Umbilical cord (tissue), 2 donors: Measurements from ENCODE around the gene EXOC3L2. TPM values are rescaled to one million over a fixed set of nuclear protein-coding genes. Genes with fewer than 3 reads are reported as not detected.
"Not testable (repeated sequence)": the region's sequence is repeated elsewhere in the genome, so short reads cannot be mapped to it uniquely, and the experiment has no call there.

Experiments
- DNase-seq: peaks from one replicate; pipeline ENCODE4 v3.0.0-alpha.2; 2015; ENCODE audit warnings: low spot score
- total RNA-seq: library from RNA; depleted of rRNA; stranded (reverse); fragments of >200 nt; gene quantifications from one replicate; pipeline ENCODE4 v1.2.3, GENCODE V29; 2014; ENCODE audit warnings: low replicate concordance; ENCODE audit not compliant: insufficient read depth

EXOC3L2 gene
- total RNA-seq: not detected

DNA sequence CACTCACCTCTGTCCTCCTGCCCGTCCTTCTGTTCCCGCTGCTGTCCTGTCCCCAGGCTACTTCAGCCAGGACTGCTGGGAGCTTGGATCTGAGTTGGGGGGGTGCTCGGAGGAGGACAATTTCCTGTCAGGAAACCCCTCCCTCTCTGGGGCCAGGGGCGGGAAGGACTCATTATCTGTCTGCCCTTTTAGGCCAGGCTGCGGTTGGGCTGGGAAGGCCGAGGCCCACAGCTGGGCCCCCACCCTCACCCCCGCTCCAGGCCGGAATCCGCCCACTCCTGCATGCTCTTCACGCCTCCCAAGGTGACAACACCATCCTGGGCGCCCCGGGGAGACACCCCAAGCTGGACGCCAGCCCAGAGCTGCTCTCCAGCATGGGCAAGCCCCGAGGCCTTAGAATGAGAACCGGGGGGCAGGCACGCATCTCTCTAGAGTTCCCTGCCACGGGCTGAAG lies at the start of gene EXOC3L2:
Gene EXOC3L2, minus strand, starts transcription at position 74 of the 454 bp plus-strand sequence. CDS start 6,362 bp downstream, outside the sequence.
- peak; percentile 30 for DNase-seq

DNA sequence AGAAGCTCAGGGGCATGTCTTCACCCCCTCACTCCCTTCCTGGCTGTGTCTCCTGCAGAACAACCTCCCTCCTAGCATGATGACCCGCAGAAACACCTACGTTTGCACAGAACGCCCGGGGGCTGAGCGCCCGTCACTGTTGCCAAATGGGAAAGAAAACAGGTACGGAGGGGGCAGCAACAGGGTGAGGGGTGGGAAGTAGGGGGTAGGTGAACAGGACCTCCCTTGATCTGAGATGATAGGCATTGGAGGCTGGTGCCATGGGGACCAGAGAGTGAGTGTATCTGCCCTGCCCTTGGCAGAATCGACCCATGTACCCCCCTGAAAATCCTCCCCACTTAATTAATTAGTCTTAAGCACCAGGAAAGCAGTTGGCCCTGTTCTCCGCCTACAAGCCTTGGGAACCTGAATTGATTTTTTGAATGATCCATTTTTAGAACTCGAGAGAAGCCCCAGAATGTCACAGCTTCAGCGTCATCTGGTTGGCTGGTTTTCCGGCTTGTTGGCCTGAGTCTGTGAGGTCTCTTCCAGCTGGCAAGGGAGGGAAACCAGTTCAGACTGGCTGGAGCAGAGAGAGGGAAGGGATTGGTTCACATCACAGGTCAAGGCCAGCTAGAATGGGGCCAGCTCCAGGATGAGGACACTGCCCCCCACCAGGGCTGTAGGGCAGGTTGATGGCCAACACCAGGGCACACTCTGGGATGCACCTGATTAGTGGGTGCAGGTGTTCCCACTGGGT lies 49.3 kb upstream of the EXOC3L2 start:
- DNase-seq: no peak

DNA sequence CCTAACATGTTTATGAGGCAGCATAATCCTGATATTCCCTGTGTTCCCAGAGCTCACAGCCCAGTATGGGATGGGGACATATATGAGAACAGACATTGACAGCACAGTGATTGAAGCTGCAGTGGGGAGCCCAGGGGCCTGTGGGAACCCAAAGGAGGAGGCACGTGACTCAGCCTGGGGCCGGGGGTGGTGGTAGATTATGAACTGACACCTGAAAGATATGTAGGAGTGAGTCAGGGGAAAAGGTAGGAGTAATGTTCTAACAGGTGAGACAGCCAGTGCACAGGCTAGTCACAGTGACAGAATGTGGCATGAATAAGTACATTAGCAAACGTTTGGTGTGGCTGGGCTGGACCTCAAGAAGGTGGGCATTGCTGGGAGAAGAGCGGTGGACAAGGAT lies 48.5 kb upstream of the EXOC3L2 start:
- no peak for DNase-seq

DNA sequence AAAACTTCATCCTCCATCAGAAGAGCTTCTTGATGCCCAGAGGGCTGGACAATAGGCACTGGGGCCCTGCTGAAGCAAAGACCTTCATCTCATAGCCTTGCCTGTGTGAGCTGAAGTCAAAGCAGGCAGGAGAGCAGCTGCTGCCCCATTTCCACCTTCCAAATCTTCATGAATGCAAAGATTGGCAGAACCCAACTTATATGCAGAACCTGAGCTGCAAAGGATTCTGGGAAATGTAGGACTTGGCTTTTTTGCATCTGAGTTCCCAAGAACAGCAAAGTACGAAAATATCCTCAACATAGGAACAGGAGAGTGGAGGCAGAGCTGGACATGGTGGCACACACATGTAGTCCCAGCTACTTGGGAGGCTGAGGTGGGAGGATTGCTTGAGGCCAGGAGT lies 46.6 kb upstream of the EXOC3L2 start:
- DNase-seq: no peak

DNA sequence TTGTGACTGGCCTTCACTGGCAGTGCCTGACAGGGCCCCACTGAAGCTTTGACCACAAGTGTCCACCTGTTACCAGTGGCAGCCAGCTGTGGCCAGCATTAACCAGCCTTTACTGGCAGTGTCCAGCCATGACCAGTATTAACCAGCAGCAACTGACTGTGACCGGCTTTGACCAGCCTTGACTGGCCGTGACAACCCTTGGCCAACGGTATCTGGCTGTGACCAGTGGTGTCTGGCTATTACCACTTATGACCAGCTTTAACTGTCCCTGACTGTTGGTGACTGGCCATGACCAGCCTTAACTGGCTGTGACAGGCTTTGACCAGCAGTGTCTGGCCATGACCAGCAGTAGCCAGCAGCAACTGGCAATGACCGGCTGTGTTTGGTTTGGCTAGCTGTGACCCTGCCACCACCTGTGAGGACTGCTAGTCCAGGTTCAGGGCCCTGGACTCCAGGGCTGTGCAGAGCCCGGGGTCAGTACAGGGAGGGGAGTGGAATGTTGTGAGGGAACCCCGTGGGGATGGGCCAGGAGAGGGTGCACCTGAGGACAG lies 45.2 kb upstream of the EXOC3L2 start:
- no peak for DNase-seq

DNA sequence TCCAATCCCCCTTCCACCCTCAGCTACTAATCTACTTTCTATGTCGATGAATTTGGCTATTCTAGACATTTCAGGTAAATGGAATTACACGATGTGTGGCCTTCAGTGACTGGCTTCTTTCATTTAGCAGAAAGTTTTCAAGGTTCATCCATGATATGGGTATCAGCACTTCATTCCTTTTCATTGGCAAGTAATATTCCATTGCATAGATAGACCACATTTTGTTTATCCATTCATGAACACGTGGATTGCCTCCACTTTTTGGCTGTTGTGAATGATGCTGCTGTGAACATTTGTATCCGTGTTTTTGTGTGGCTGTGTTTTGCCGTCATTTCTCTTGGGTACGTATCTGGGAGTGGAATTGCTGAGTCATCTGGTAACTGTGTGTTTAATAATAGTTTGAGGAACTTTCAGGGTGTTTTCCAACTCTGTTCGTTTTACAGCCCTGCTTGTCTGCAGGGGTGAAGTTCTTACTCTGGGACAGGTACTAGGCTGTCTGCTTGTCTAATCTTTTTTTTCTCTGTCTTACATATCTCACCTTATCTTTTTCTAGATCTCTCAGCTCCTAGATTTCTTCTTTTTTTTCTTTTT lies 38.3 kb upstream of the EXOC3L2 start:
- DNase-seq: no peak

DNA sequence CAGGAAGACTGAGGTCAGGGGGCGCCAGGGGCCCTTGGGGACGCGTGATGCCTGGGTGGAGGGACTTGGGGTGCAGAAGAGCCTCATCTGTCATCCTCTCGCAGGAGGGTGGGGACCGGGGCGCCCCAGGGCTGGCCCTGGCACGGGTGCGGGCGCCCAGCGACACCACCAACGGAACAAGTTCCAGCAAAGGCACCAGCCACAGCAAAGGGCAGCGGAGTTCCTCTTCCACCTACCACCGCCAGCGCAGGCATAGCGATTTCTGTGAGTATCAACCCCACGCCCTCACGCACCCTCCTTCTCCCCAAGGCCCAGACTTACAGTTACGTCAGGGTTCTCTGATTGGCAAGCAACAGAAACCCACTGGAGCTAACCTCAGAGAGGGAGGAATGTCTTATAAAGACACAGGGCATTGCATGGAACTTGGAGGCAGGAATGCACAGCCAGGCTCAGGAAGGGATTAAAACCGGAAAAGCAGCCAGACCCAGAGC lies 35.3 kb upstream of the EXOC3L2 start:
- peak; percentile 34 for DNase-seq

DNA sequence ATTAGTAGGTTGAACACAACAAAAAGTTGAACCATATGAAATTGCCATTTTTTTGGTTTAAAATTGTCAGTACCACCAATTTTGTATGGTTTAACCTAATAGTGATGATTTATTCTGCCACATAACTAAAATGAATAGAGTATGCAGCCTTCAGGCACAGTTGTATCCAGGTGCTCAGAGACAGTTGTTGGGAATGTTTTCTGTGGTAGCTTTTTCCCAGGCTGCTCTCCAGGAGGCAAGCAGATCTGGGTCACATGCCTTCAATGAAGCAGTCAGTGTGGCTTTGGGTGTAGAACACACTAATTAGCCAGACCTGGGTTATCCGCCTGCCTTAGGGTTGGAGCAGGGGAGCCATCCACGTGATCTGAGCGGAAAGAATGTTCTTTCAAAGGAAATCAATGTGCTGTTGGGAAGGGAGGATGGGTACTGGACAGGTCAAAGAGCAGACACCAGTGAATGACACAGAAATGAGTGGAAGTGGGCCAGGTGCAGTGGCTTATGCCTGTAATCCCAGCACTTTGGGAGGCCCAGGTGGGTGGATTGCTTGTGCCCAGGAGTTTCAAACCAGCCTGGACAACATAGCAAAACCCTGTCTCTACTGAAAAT lies 34.5 kb upstream of the EXOC3L2 start:
- DNase-seq: no peak

DNA sequence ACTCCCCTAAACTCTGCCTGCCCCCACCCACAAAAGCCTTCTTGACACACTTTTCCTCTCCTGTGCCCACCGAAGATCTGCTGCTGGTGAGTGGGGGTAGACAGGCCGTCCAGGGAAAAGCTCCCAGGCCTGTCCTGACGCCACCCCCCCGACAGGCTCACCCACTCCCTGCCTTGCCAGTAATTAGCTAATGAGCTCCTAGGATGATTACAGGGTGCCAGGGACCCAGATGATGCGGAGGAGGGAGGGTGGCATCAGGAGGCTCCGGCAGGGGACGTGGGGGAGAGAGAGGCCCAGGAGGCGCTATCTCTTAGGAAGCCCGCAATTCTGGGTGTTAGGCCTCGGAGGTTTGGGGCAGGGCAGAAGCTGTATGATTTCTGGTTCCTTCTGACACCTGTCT lies 32.9 kb upstream of the EXOC3L2 start:
- no peak for DNase-seq

DNA sequence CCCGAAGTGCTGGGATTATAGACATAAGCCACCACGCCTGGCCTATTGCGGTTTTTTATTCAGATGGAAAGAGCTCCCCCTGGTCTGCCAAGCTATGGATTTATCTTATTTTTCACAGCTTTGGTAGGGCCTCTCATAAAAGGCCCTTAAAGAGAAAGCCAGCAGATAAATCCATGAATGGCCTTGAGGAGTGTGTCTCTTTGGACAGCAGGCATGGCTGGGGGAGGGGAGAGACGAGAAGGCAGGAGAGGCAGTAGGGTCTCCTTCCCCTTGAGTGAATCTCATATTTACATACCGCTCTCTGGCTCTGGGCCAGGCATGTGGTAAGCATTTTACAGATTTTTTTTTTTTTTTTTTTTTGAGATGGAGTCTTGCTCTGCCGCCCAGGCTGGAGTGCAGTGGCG lies 31.1 kb upstream of the EXOC3L2 start:
- DNase-seq: peak; percentile 67

DNA sequence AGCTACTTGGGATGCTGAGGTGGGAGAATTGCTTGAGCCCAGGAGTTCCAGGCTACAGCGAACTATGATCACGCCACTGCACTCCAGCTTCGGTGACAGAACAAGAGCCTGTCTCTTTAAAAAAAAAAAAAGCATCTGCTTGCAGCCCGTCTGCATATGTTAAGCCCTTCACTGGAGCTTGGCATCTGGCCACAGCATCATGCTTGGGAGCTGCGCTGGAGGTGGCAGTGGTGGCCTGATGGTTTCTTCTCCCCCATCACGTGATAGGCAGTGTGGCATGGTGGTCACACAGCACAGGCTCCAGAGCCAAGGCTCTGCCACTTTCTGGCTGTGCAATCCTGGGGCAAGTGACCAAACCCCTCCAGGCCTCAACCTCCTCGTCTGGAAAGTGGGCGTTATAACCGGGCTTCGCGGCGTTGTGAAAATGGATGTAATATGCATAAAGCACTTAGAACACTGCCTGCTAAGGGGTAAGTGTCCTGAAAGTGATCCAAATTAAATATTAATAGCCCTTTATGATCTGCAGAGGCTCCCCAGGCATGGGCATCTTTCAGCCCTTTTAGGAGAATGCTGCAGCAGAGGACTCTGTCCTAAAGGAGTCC lies 30.3 kb upstream of the EXOC3L2 start:
- DNase-seq: peak; percentile 41

DNA sequence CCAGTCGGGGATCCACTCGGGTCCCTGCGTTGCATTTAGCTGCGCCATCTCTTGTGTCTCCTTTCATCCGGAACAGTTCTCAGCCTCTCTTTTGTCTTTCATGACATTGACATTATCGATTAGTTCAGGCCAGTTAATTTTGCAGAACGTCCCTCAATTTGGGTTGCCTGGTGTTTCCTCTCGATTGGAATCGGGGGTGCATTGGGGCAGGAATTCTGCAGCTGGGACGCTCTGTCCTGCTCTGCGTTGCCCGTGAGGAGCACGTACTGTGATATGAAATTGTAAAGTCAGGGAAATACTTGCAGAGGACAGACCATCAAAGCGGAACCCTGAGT lies 28.3 kb upstream of the EXOC3L2 start:
- no peak for DNase-seq

DNA sequence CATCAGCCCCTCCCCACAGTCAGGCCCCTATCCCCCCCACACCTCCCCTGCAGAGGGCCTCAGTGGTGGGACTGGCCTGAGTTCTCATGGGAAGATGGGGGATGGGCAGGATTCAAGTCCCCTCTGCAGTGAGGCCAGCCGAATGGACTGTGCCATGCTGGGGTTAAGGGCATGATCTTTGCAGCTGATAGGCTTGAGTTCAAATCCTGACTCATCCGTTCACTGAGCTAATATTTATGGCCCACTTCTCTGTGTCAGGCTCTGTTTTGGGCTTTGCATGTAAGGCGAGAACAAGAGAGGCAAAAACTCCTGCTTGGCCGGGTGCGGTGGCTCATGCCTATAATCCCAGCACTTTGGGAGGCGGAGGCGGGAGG lies 26.5 kb upstream of the EXOC3L2 start:
- no peak for DNase-seq

DNA sequence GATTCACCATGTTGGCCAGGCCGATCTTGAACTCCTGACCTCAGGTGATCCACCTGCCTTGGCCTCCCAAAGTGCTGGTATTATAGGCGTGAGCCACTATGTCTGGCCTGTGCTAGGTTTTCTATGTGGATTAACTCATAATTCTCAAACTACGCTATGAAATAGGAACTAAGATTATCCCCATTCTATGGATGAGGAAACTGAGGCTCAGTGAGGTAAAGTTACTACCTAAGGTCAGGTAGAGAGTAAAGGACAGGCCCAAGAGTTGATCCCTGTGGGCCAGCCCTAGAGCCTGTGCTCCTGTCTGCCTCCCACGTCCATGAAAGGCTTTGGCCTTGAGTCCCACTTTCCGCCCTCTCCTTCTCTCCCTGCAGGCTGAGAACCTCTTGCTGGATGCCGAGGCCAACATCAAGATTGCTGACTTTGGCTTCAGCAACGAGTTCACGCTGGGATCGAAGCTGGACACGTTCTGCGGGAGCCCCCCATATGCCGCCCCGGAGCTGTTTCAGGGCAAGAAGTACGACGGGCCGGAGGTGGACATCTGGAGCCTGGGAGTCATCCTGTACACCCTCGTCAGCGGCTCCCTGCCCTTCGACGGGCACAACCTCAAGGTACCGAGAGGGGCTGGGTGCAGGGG lies 26.0 kb upstream of the EXOC3L2 start:
- DNase-seq: no peak

DNA sequence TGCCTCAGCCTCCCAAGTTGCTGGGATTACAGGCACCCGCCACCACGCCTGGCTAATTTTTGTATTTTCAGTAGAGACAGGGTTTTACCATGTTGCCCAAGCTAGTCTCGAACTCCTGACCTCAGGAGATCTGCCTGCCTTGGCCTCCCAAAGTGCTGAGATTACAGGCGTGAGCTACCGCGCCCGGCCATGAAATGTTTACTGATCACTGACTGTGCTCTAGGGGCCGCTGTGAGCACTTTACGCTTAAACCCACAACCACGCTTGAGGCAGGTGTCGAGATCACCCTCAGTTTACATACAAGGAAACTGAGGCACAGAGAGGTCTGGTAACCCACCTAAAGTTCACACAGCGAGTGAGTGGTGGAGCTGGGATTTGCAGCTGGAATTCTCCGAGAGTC lies 24.7 kb upstream of the EXOC3L2 start:
- DNase-seq: not testable (repeated sequence)

DNA sequence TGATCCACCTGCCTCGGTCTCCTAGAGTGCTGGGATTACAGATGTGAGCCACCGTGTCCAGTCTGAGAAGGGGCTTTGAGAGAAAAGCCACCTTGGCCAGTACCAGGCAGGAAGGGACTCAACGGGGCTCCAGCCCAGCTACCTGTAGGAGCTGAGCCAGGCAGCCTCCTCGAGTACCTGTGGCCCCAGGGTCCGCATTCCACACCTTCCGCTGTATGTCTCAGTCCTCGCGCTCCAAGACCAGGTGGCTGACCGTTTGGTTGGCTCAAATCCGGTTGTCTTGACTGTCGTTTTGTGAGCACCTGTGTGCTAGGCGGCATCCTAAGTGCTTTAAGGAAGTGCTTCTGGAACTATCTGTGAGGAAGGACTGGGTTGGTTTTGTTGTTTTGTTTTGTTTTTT lies 22.1 kb upstream of the EXOC3L2 start:
- DNase-seq: no peak

DNA sequence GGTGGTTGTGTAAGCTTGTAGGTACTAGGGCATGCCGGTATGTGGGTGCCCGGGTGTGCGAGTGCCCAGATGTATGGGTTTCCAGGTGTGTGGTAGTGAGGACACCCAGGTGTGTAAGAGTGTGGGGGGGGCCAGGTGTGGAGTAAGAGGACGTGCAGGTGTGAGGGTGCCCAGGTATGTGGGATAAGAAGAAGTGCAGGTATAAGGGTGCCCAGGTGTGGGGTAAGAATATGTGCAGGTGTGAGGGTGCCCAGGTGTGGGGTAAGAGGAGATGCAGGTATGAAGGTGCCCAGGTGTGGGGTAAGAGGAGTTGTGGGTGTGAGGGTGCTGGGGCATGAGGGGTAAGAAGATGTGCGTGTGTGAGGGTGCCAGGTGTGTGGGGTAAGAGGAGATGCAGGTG lies 20.2 kb upstream of the EXOC3L2 start:
- no peak for DNase-seq

DNA sequence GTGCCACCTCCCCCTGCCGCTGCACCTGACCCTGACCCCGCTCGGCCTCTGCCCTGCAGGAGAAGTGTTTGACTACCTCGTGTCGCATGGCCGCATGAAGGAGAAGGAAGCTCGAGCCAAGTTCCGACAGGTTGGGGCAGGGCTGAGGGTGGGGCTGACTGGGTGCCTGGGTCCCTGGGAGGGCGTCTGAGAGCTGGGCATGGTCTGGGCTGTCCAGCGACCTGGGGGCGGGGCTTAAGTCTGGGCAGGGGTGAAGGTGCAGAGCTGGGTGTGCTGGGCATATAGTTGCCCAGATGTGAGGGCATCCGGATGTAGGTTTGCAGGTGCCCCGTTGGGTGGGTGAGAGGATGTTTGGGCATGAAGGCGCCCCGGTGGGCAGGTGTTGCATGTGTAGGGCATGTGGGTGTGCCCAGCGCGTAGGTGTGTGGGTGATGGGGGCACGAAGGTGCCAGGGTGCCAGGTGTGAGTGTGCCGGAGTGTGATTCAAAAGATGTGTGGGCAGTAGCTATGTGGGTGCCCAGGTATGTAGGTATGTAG lies 19.6 kb upstream of the EXOC3L2 start:
- DNase-seq: no peak

DNA sequence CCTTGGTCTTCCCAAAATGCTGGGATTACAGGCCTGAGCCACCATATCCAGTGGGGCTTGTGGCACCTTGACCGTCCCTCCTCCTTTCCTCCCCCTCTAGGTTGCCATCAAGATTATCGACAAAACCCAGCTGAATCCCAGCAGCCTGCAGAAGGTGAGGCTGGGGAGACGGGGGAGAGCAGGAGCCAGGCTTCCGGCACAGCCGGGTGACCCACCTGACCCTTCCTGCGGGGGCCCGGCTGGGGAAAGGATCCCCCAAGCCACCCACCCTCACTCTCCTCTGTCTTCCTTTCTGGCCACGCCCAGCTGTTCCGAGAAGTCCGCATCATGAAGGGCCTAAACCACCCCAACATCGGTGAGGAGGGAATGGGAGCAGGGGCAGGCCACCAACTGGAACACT lies 17.8 kb upstream of the EXOC3L2 start:
- DNase-seq: no peak

DNA sequence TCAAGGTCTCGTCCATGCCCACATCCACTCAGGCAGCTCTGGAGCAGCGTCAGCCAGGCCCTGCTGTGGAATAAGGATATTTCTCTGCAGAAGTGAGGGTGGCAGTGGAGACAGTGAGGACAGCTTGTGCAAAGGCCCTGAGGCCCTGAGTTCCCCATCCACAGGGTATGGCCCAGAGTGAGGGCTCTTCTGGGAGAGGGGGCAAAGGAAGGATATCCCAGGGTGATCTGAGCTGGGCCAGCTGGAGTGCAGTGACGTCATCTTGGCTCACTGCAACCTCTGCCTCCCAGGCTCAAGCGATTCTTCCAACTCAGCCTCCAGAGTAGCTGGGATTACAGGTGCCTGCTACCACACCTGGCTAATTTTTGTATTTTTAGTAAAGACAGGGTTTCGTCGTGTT lies 17.4 kb upstream of the EXOC3L2 start:
- DNase-seq: no peak

DNA sequence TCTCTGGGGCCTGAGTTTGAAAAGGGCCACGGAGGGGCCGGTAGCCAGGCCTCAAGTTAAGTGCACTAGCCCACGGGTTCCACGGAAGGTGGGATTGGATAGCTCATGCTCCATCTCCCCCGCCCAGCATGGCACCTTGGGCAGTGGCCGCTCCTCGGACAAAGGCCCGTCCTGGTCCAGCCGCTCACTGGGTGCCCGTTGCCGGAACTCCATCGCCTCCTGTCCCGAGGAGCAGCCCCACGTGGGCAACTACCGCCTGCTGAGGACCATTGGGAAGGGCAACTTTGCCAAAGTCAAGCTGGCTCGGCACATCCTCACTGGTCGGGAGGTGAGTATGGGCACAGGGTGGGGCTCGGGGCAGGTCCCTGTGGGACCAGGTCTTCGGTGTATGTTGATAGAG lies 13.7 kb upstream of the EXOC3L2 start:
- no peak for DNase-seq

DNA sequence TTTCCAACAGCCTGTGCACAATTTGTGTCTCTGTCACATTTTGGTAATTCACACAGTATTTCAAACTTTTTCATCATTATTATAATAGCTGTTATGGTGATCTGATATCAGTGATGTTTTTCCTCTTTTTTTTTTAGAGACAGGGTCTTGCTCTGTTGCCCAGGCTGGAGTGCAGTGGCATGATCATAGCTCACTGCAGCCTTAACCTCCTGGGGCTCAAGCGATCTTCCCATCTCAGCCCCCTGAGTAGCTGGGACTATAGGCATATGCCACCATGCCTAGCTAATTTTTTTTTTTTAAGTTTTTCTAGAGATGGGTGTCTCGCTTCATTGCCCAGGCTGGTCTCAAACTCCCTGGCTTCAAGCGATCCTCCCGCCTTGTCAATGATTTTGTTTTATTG lies 11.6 kb upstream of the EXOC3L2 start:
- no peak for DNase-seq
